ENCODE measurements around the gene DVL2. TPM values are rescaled to one million over a fixed set of nuclear protein-coding genes. Genes with fewer than 3 reads are reported as not detected.
A peak's percentile ranks its signal among the peaks of the same experiment; 100 is the strongest.

DVL2 gene
- total RNA-seq, 1 experiment from 2014 or later: 82.9 TPM

- H3K14ac ChIP-seq (ENCODE audit: insufficient read depth, low read length): peak within 1 kb of the TSS; percentile 83
- H3K4ac ChIP-seq (ENCODE audit: low read depth, low read length): peak within 1 kb of the TSS; percentile 34; the same call in 1 of the 2 replicates
- Mint-ChIP-seq H3K36me3 (ENCODE audit: insufficient read depth in 1 of 3, low read depth in 3 of 3) (peaks cover 31 to 56% (median 52%) of the 10 kb centered on the region in 3 experiments), H3K9me3 (peaks cover 0 to 2% of the 10 kb centered on the region in 2 experiments; a peak in 2 of 5 replicates), H3K27me3 (ENCODE audit: low read depth) (no peaks in the 10 kb centered on the region; the same call in 1 of the 2 replicates), H3K27ac (peak within 1 kb of the TSS; percentile 96 to 100 (median 99)), H3K4me3 (peak within 1 kb of the TSS; percentile 95 to 97), H3K4me1 (peaks cover 38 to 40% of the 10 kb centered on the region in 2 experiments)
- peaks cover 8% of the 10 kb centered on the region; the same call in 1 of the 2 replicates for H3K79me2 ChIP-seq (ENCODE audit: insufficient read depth, low read length)
- H3K4me2 ChIP-seq (ENCODE audit: insufficient read depth, insufficient read length, low read length): peak within 1 kb of the TSS; percentile 98
- no peaks in the 10 kb centered on the region for H3K4me1 ChIP-seq (ENCODE audit: insufficient read depth, low read length)
- H3K27me3 ChIP-seq (ENCODE audit: insufficient read depth, low read length): no peaks in the 10 kb centered on the region
- peak within 1 kb of the TSS; percentile 25 for H3K56ac ChIP-seq (ENCODE audit: insufficient read length, low read depth, low read length)
- H2BK15ac ChIP-seq (ENCODE audit: low read depth, low read length): no peak within 1 kb of the TSS
- no peaks in the 10 kb centered on the region for H3K9me3 ChIP-seq (ENCODE audit: control insufficient read depth, low read depth, low read length)
- no CpG with 5 or more reads among the region's 62 CpGs for WGBS (ENCODE audit: extremely low coverage, insufficient read length, low lambda C conversion rate)
- peak within 1 kb of the TSS; percentile 60 for H2BK5ac ChIP-seq (ENCODE audit: insufficient read length, low read length)
- H2AFZ ChIP-seq (ENCODE audit: low read length): no peak within 1 kb of the TSS
- peak within 1 kb of the TSS; percentile 20 for H4K91ac ChIP-seq (ENCODE audit: insufficient read length, low read depth, low read length)
- H3T11ph ChIP-seq (ENCODE audit: low read length): peak within 1 kb of the TSS; percentile 68
- peak within 1 kb of the TSS; percentile 52 for H2BK12ac ChIP-seq (ENCODE audit: insufficient read length, low read depth, low read length)
- no peak within 1 kb of the TSS for H4K8ac ChIP-seq (replicated peaks; ENCODE audit: insufficient read length, low read depth, low read length)
- H3K23ac ChIP-seq (ENCODE audit: insufficient read length, low read depth, low read length): no peak within 1 kb of the TSS
- no peak within 1 kb of the TSS for H2BK20ac ChIP-seq (ENCODE audit: low read depth, low read length, poor library complexity, severe bottlenecking)
- peaks cover 9% of the 10 kb centered on the region for H3K79me1 ChIP-seq (ENCODE audit: insufficient read depth, low read depth, low read length, poor library complexity, severe bottlenecking)
- H3K9ac ChIP-seq (ENCODE audit: extremely low read depth, insufficient read length, low read length): peak within 1 kb of the TSS; percentile 93
- peak within 1 kb of the TSS; percentile 73 for H3K18ac ChIP-seq (ENCODE audit: insufficient read length, low read depth, low read length)
- peaks cover 4% of the 10 kb centered on the region for H3K23me2 ChIP-seq (ENCODE audit: insufficient read length, low read depth, low read length, poor library complexity, severe bottlenecking)
- H4K5ac ChIP-seq (ENCODE audit: insufficient read length, low read depth, low read length): no peak within 1 kb of the TSS
- no peak within 1 kb of the TSS for H2AK5ac ChIP-seq (ENCODE audit: insufficient read length, low read length)
- H3K27ac ChIP-seq (ENCODE audit: insufficient read length, low read depth, low read length): peak within 1 kb of the TSS; percentile 80
- TF ChIP-seq CTCF (conservative IDR thresholded peaks at IDR 0.05): no peak
- H4K20me1 ChIP-seq (ENCODE audit: control insufficient read depth, insufficient read depth, insufficient read length): no peaks in the 10 kb centered on the region
- DNase-seq: peak; percentile 93
- H2BK120ac ChIP-seq (ENCODE audit: low read depth, low read length, poor library complexity, severe bottlenecking): no peak within 1 kb of the TSS
Observed at GRCh38 chr17:7241783-7242716, 7.7 kb upstream of the DVL2 start, which contains the start of gene GABARAP. TSS of gene GABARAP (minus strand) at chr17:7242449. CDS start at chr17:7242330, 119 bp downstream.

All from H9 (cell line).